ENCODE measurements around the gene TANC2.

DNA sequence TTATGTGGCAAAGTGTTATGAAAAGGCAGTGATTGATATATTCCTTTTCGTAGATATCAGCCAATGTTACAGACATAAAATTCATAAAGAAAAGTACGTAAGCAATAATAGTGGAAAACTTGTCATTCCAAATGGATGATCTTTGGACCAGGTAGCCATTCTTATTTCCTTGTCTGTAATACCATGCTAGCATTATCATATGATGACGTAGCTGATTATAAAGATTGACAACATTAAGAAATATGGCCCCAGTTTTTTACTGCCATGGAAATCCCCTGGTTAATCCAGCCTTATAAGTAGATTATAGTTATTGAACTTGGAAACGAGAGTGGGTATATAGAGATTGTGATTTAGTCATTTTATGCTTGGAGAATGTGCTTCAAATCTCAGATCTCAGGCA lies 8.8 kb downstream of the TANC2 start:
- TF ChIP-seq EP300 (IDR thresholded peaks at IDR 0.05) (no peak), POLR2A (IDR thresholded peaks at IDR 0.05) (no peak), POLR2AphosphoS5 (IDR thresholded peaks at IDR 0.05) (no peak)
- TF ChIP-seq, protein P1, sequence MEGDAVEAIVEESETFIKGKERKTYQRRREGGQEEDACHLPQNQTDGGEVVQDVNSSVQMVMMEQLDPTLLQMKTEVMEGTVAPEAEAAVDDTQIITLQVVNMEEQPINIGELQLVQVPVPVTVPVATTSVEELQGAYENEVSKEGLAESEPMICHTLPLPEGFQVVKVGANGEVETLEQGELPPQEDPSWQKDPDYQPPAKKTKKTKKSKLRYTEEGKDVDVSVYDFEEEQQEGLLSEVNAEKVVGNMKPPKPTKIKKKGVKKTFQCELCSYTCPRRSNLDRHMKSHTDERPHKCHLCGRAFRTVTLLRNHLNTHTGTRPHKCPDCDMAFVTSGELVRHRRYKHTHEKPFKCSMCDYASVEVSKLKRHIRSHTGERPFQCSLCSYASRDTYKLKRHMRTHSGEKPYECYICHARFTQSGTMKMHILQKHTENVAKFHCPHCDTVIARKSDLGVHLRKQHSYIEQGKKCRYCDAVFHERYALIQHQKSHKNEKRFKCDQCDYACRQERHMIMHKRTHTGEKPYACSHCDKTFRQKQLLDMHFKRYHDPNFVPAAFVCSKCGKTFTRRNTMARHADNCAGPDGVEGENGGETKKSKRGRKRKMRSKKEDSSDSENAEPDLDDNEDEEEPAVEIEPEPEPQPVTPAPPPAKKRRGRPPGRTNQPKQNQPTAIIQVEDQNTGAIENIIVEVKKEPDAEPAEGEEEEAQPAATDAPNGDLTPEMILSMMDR (IDR thresholded peaks at IDR 0.05) = no peak
